HEK293T (cell line): ENCODE data around the gene C10orf67.

Experiments used
- BHLHE40 ChIP-seq: fragments of 450-650 bp; IDR thresholded peaks from 2 replicates; pipeline ENCODE4 v1.6.1; 2016; ENCODE audit warnings: mild to moderate bottlenecking, moderate library complexity, borderline replicate concordance
- FOXA1 ChIP-seq: fragments of 450-650 bp; IDR thresholded peaks from 2 replicates; pipeline ENCODE4 v1.6.1; 2016; ENCODE audit warnings: mild to moderate bottlenecking
- FOXK2 ChIP-seq: fragments of 450-650 bp; IDR thresholded peaks from 2 replicates; pipeline ENCODE4 v1.6.1; 2016; ENCODE audit warnings: mild to moderate bottlenecking
- FOXM1 ChIP-seq: fragments of 450-650 bp; IDR thresholded peaks from 2 replicates; pipeline ENCODE4 v1.6.1; 2017; ENCODE audit warnings: mild to moderate bottlenecking, borderline replicate concordance
- L3MBTL2 ChIP-seq: fragments of 450-650 bp; conservative IDR thresholded peaks from 2 replicates; pipeline ENCODE4 v1.6.1; 2016; ENCODE audit warnings: mild to moderate bottlenecking
- NFRKB ChIP-seq: fragments of 450-650 bp; IDR thresholded peaks from 2 replicates; pipeline ENCODE4 v1.6.1; 2016; ENCODE audit warnings: mild to moderate bottlenecking, moderate library complexity
- SP1 ChIP-seq: fragments of 450-650 bp; IDR thresholded peaks from 2 replicates; pipeline ENCODE4 v1.6.1; 2017
- TARDBP ChIP-seq: fragments of 450-650 bp; IDR thresholded peaks from 2 replicates; pipeline ENCODE4 v1.6.1; 2016

- no peak for TF ChIP-seq FOXK2
- TF ChIP-seq BHLHE40: no peak
- TF ChIP-seq SP1: no peak
- TF ChIP-seq NFRKB: no peak
- TF ChIP-seq FOXA1: no peak
- no peak for TF ChIP-seq FOXM1
- TF ChIP-seq TARDBP: no peak
- no peak for TF ChIP-seq L3MBTL2
Observed at GRCh38 chr10:23189024-23189423, 155.6 kb downstream of the C10orf67 start.
